ENCODE data around the gene EHMT2. TPM values are rescaled to one million over a fixed set of nuclear protein-coding genes. Genes with fewer than 3 reads are reported as not detected.
A peak's percentile ranks its signal among the peaks of the same experiment; 100 is the strongest.

EHMT2 gene
- total and polyA plus RNA-seq, 2 of the 4 experiments (the other 2 are of a cell fraction), result 38.0 to 51.2 TPM

- Histone ChIP-seq H3K4me3 (ENCODE audit: insufficient read depth, low read depth, low read length) (peak overlapping the region; percentile 93), H3K9me3 (ENCODE audit: control insufficient read depth, insufficient read depth, low read length) (no peaks in the 10 kb centered on the region), H2AK5ac (ENCODE audit: low read depth, low read length) (peak overlapping the region; percentile 96), H2AFZ (replicated peaks; ENCODE audit: low read length, poor library complexity) (peak overlapping the region; percentile 98), H3K27ac (ENCODE audit: insufficient read depth, low read length) (peak overlapping the region; percentile 94), H3K36me3 (ENCODE audit: control insufficient read depth, insufficient read depth, low read length) (peaks cover 30% of the 10 kb centered on the region), H4K5ac (ENCODE audit: low read depth, low read length) (peak overlapping the region; percentile 71), H3K4me2 (ENCODE audit: low read depth, low read length) (peak overlapping the region; percentile 94), H3K14ac (replicated peaks; ENCODE audit: low read depth, low read length) (peak overlapping the region; percentile 99), H3K9ac (ENCODE audit: low read depth, low read length) (peak overlapping the region; percentile 98), H3K23ac (ENCODE audit: low read depth, low read length) (peak overlapping the region; percentile 97), H3K4ac (ENCODE audit: low read depth, low read length) (peak overlapping the region; percentile 97), H4K20me1 (ENCODE audit: insufficient read depth, low read length) (peaks cover 45% of the 10 kb centered on the region), H2BK20ac (ENCODE audit: low read depth, low read length) (peak overlapping the region; percentile 57; the same call in 1 of the 2 replicates), H3K18ac (ENCODE audit: low read depth, low read length) (peak overlapping the region; percentile 93), H4K8ac (ENCODE audit: low read depth in 2 of 2, low read length in 2 of 2) (peak overlapping the region; percentile 92 to 99), H2BK5ac (ENCODE audit: low read depth, low read length, poor library complexity, severe bottlenecking) (peak overlapping the region; percentile 97), H2AK9ac (replicated peaks; ENCODE audit: low read depth, low read length, poor library complexity) (peak overlapping the region; percentile 99), H3K27me3 (ENCODE audit: control insufficient read depth, insufficient read depth, low read length) (no peaks in the 10 kb centered on the region), H4K91ac (ENCODE audit: insufficient read depth, low read depth, low read length) (peak overlapping the region; percentile 90), H2BK120ac (ENCODE audit: low read depth, low read length) (peak overlapping the region; percentile 92), H3K4me1 (ENCODE audit: control insufficient read depth, insufficient read depth, low read length) (peaks cover 13% of the 10 kb centered on the region), H2BK15ac (ENCODE audit: low read depth, low read length) (peak overlapping the region; percentile 36; the same call in 1 of the 3 replicates), H3K56ac (ENCODE audit: extremely low read depth, insufficient read depth, low read length) (peak overlapping the region; percentile 99), H3K9me1 (ENCODE audit: insufficient read depth, low read length) (peaks cover 7% of the 10 kb centered on the region; the same call in 1 of the 2 replicates), H3K79me1 (ENCODE audit: low read depth in 1 of 2, low read length in 2 of 2) (peaks cover 28 to 55% of the 10 kb centered on the region in 2 experiments; a peak in 3 of 4 replicates)
- intact Hi-C loops (cut with micrococcal nuclease) (loop anchor here (1.0 to 5.0 kb wide), 4 partner anchors 28 to 172 kb away; partner anchors contain the start of genes ABHD16A, C6orf47, GPANK1 and NEU1), in situ Hi-C loops (cut with MboI; ENCODE audit: low sequenced_read_pairs) (loop anchor here (10.0 kb wide), 2 partner anchors 150 to 290 kb away; partner anchors contain the start of genes ATP6V1G2, DDX39B, LY6G5C and NFKBIL1), dilution Hi-C loops (cut with HindIII; ENCODE audit: low sequenced_read_pairs, unreplicated experiment) (no loop called here)
- ATAC-seq (ENCODE audit: low read depth), result peak; percentile 80
- no TSS peak for BruUV-seq (replicated peaks)
- DNase-seq, result peak; percentile 84
- WGBS, 2 experiments (ENCODE audit: extremely low coverage in 2 of 2, insufficient read length in 1 of 2), result 2% methylated on average over 32 of the region's 59 CpGs; no CpG with 5 or more reads in 1 of the 2 experiments
- ChIA-PET CTCF (no interaction called here), POLR2A (ENCODE audit: unreplicated experiment) (interaction anchor here (0.6 kb wide), 1 partner anchor 11 kb away, joined by 4 read pairs; no protein-coding TSS in a partner anchor)
- no peak for TF ChIP-seq RAD21 (IDR thresholded peaks at IDR 0.05; ENCODE audit: low read length)
- peak; percentile 26; the same call in 1 of the 2 replicates for TF ChIP-seq MXI1 (IDR thresholded peaks at IDR 0.05; ENCODE audit: borderline replicate concordance, low read depth, low read length)
- TF ChIP-seq CEBPB (IDR thresholded peaks at IDR 0.05; ENCODE audit: low read depth, low read length), result peak; percentile 32; the same call in 1 of the 2 replicates
- TF ChIP-seq POLR2A (IDR thresholded peaks at IDR 0.05; ENCODE audit: low read depth, low read length), result peak; percentile 99
- no peak for TF ChIP-seq ELK1 (IDR thresholded peaks at IDR 0.05; ENCODE audit: borderline replicate concordance, low read depth, low read length)
- TF ChIP-seq MAZ (IDR thresholded peaks at IDR 0.05; ENCODE audit: borderline replicate concordance, low read depth, low read length), result peak; percentile 30; the same call in 1 of the 2 replicates
Observed at GRCh38 chr6:31834367-31835250, 62.9 kb downstream of the EHMT2 start.
